HPDE6-E6E7 (cell line): ENCODE measurements around the gene SLC12A6.
"Not testable (repeated sequence)": the region's sequence is repeated elsewhere in the genome, so short reads cannot be mapped to it uniquely, and the experiment has no call there.

ENCODE experiments used
- DNase-seq: peaks from one replicate; pipeline ENCODE4 v3.0.0; 2011; ENCODE audit warnings: missing footprints; ENCODE audit errors: extremely low spot score

Gene SLC12A6

GRCh38 chr15:34193272-34193671 is 144.3 kb downstream of the SLC12A6 start:
- DNase-seq, result not testable (repeated sequence)

DNA sequence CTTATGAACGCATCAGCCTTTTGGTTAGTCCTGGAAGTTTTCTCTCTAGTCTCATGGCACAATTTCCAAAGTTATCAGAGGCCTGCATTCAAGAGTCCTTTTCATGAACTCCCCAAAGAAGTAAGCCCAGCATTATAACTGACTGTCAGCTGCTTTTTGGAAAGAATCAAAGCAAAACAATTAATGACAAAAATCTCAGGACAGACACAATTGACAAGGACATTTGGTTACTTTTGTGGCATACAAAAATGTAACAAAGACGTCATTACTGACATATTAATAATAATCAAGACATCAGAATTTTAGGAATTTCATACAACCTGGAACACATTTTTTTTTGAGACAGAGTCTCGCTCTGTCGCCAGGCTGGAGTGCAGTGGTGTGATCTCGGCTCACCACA is 148.9 kb downstream of the SLC12A6 start:
- DNase-seq, result no peak

GRCh38 chr15:34185666-34186065 is 151.9 kb downstream of the SLC12A6 start:
- no peak for DNase-seq

GRCh38 chr15:34182942-34183341 is 154.6 kb downstream of the SLC12A6 start:
- DNase-seq, result no peak
